ENCODE data around the gene AGBL5.
"Not testable (repeated sequence)": the region's sequence is repeated elsewhere in the genome, so short reads cannot be mapped to it uniquely, and the experiment has no call there.

AGBL5 gene

DNA sequence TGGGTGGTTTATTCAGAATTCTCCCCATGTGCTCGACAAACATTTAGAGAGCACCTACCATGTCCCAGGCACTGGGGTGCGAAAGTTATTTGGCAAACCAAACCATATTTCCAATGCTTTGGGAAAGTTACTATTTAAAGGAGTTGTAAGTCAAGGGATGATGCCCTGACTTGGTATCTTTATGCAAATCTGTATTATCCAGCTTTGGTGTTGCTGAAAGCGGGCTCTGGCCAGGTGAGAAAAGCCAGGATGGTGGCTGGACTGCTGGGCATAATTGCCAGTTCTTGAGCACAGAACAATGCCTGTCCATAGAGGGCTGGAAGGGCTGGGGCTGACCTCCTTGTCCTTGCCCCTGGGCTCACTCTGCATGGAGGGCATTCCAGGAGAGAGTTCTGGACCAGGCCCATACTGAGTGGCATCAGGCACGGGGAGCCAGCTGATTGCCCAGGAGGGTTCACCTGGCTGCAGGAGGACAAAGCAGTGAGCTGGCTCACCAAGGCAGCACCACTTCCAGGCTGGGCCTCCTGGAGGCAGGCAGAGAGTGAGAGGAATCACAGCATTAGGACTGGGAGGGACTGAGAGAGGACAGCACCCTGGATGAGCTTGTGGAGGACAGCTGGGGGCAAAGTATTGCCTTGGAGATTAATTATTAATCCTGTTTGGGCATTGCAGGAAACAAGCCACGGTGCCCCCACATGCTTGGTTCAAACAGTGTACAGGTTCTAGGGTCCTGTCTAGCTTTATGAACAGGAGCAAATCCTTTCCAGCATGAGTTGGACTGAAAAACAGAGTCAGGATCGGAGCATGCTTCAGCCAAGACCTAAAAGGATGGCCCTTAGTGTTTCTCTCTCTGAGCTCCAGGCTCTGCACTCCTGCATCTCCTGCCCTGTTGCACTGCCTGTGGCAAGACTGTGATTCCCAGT, 42.2 kb downstream of the AGBL5 start:
- no peak for DNase-seq

DNA sequence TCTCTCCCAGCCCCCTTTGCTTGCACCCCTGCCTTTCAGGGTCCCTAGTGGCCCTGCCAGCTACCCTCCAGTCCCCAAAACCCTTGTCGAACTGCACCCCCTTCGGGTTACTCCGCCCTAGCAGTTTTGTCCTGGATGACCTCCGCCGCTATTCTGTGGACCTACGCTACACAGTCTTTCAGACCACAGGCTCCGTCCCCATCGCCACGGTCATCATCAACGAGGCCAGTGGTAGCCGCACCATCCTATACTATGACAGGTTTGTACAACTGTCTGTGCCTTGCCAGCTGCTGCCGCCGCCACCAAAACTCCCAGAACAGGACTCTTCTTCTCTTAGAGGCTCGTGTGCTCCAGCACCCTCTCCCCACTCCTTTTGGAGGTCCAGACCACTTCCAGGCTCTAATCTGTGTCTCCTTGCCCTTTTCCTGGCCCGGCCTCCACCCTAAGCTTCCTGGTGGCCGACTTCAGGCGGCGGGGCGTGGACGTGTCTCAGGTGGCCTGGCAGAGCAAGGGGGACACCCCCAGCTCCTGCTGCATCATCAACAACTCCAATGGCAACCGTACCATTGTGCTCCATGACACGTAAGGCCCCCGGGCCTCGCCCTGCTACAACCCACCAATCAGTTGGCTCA, 43.0 kb downstream of the AGBL5 start:
- no peak for DNase-seq

DNA sequence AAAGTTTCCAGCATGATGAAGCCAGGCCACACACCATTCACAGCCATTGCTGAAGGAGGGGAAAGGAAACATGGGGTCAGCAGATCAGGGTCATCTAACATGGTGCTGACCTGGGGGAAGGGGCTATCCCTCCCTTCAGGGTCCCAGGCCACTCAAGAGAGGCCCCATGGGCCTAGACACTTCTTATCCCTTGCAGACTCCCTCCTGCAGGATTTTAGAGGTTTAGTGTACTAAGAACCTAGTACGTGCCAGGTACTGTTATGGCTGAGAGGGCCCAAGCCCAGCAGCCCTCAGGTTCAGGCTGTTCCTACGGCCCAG, 43.9 kb downstream of the AGBL5 start:
- no peak for DNase-seq

DNA sequence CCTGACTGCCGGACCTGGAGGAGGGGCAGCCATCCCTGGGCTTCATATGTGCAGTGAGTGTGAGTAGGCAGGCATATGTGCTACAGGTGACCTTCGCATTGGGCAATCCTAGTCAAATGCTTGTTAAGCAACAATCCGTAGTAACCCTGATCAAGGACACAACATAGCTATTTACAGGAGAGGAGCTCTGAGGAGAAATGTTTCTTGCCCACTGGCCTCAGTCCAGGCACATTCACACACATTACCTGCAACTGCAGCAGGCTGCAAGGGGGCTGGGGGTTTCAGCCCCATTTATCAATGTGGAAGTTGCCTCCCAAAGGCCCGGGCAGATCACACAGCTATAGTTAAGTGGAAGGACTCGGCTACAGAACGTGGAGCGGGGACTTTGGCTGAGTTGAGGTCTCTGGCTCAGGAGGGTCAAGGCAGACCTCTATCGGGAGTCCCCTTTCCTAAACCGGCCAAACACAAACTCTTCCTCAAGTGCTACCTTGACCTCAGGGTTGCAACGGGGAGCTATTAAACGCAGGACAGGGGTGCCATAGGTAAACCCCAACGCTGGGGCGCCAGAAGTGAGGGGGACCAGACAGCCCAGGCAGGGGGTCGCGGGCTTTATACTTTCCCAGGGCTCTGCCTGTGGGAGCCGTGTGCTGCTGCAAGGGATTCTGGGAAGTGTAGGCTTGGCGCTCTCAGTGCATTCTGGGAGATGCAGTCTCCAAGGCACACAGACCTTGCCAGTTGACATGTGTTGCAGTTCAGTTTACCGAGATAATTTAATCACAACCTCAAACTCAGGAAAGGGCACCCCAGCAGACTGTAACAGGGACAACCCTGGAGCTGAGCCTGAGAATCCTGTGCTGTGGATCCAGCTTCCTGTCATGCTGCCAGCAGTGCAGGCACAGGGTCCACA, 44.5 kb downstream of the AGBL5 start:
- peak; percentile 30 for DNase-seq

DNA sequence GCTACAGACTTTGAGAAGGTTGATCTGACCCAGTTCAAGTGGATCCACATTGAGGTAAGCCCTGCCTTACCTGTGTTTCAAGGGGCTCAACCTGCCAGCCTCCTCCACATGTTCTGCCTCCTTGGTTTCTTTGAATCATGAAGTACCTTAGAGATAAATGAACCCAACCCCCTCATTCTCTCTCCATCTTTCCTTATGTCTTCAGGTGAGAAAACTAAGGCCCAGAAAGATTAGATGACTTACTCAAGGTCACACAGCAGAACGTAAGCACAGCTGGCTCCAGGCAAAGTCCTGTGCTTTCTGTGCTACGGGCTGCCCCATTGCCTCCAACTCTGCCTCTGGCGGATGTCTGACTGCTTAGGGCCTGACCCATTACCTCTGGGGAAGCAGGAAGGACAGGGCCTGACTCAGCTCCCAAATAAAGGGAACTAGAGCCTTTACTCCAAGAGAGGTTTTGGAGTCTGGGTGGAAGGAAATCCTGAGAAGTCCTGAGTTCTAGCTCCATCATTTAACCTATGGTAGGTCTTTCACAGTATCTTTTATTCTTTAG, 45.4 kb downstream of the AGBL5 start:
- no peak for DNase-seq

DNA sequence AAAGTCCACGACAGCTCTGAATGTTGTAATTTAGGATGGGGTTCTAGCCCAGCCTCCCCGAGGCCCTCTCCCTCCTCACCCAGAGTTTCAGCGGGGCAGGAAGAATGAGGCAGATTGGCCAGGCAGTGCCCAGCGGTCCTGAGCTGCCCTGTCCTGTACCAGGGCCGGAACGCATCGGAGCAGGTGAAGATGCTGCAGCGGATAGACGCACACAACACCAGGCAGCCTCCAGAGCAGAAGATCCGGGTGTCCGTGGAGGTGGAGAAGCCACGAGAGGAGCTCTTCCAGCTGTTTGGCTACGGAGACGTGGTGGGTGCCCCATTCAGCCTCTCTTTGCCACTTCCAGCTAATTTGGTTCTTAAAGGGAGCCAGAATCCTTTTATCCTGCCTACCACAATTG, 45.9 kb downstream of the AGBL5 start:
- no peak for DNase-seq

DNA sequence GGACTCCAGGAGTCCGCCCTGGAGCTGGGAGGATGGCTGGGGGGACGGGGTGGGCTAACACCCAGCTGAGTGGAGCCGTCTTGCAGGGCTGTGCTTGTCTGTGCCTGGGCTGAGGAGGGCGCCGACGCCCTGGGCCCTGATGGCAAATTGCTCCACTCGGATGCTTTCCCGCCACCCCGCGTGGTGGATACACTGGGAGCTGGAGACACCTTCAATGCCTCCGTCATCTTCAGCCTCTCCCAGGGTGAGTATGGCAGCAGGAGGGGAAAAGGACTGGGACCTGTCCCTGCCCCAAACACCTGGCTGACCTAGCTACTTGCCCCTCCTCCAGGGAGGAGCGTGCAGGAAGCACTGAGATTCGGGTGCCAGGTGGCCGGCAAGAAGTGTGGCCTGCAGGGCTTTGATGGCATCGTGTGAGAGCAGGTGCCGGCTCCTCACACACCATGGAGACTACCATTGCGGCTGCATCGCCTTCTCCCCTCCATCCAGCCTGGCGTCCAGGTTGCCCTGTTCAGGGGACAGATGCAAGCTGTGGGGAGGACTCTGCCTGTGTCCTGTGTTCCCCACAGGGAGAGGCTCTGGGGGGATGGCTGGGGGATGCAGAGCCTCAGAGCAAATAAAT, 48.0 kb downstream of the AGBL5 start:
- DNase-seq: no peak

DNA sequence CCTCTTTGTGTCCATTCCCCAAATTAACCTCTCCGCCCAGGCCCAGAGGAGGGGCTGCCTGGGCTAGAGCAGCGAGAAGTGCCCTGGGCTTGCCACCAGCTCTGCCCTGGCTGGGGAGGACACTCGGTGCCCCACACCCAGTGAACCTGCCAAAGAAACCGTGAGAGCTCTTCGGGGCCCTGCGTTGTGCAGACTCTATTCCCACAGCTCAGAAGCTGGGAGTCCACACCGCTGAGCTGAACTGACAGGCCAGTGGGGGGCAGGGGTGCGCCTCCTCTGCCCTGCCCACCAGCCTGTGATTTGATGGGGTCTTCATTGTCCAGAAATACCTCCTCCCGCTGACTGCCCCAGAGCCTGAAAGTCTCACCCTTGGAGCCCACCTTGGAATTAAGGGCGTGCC, 48.6 kb downstream of the AGBL5 start:
- no peak for DNase-seq

DNA sequence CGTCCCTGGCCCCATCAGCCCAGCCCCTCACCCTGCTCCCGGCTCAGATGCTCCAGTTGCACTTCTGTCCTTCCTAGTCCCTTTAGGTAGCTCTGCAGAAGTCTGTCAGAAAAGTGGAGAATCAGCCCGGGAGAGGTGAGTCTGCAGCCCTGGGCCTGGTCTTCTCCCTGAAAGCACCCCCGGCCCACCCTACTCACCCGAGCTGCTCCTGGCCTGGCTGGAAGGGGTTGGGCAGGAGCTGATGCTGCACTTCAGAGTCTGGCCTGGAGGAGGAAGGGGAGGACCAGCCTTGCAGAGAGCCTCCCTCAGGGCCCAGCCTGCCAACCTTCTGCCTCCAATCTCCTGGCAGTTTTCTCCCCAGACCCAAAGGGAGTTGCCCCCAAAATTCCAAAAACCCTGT, 50.9 kb downstream of the AGBL5 start:
- no peak for DNase-seq

DNA sequence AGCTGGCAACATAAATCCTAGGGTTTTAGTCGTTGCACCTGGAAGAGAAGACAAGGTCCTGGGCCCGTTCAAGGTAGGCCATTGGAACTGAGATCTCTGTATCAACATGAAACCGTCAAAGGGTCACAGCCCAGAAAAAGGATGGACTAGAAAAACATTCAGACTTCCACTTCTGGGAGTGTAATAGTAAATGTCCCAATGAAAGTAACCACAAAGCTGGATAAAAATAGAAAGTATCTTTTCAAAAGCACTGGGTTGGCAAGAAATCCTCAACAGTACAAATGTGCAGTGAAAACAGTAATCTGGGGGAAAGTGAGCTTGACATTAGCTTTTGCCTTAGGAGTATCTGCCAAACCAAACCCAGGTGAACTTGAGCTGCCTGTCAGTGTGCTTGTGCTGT, 54.5 kb downstream of the AGBL5 start:
- no peak for DNase-seq

DNA sequence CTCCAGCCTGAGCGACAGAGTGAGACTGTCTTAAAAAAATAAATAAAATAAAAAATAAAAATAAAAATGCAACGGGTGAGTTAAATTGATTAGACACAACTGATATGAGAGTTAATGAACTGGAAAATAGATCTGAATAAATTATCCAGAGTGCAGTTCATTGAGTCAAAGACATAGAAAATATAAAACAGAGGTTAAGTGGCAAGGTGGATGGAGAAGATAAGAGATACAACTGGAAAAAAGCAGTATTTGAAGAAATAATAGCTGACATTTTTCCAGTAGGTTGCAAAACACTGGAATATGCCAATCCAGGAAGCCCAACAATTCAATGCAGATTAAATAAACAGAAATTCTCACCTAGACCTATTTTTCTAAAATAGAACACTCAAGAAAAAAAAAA, 56.8 kb downstream of the AGBL5 start:
- no peak for DNase-seq

DNA sequence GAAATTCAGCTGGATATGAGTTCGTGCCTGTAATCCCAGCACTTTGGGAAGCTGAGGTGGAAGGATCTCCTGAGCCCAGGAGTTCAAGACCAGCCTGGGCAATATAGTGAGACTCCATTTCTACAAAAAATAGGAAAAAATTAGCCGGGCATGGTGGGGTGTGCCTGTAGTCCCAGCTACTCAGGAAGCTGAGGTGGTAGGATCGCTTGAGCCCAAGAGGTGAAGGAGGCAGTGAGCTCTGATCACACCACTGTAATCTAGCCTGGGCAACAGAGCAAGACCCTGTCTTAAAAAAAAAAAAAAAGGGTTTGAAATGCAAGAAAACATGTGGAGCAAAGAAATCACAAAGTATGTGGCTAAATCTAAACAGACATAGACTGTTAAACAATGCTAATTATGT, 57.6 kb downstream of the AGBL5 start:
- DNase-seq: no peak

DNA sequence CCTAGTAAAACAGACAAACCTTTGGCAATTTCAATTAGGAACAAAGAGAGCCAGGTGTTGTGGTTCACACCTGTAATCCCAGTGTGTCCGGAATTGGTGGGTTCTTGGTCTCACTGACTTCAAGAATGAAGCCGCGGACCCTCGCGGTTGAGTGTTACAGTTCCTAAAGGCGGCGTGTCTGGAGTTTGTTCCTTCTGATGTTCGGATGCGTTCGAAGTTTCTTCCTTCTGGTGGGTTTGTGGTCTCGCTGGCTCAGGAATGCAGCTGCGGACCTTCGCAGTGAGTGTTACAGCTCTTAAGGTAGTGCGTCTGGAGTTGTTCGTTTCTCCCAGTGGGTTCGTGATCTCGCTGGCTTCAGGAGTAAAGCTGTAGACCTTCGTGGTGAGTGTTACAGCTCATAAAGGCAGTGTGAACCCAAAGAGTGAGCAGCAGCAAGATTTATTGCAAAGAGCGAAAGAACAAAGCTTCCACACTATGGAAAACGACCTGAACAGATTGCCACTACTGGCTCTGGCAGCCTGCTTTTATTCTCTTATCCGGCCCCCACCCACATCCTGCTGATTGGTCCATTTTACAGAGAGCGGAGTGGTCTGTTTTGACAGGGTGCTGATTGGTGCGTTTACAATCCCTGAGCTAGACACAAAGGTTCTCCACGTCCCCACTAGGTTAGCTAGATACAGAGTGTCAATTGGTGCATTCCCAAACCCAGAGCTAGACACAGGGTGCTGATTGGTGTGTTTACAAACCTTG, 59.3 kb downstream of the AGBL5 start:
- DNase-seq: not testable (repeated sequence)

DNA sequence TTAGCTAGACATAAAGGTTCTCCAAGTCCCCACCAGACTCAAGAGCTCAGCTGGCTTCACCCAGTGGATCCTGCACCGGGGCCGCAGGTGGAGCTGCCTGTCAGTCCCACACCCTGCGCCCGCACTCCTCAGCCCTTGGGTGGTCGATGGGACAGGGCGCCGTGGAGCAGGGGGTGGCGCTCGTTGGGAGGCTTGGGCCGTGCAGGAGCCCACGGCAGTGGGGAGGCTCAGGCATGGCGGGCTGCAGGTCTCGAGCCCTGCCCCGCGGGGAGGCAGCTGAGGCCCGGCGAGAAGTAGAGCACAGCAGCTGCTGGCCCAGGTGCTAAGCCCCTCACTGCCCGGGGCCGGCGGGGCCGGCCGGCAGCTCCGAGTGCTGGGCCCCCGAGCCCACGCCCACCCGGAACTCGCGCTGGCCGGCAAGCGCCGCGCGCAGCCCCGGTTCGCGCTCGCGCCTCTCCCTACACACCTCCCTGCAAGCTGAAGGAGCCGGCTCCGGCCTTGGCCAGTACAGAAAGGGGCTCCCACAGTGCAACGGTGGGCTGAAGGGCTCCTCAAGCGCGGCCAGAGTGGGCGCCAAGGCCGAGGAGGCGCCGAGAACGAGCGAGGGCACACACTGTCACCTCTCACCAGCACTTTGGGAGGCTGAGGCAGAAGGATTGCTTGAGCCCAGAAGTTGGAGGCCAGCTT, 60.1 kb downstream of the AGBL5 start:
- DNase-seq: not testable (repeated sequence)

DNA sequence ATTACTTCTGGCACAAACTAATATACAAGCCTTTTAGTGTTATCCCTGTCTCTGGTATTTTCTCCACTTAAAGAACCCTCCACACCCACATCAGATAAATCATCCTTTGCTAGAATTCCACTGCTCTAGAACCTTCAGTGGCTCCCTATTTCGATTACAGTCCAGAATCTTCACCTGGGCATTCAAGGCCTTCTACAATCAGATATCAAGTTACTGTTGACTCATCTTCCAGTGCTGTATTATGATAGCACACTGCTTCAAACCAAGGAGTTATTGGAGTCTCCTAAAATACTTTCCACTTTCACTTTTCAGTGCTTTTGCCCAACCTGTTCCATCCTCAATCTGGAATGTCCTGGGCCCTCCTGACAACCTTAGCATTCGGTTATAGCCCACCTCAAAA, 64.1 kb downstream of the AGBL5 start:
- no peak for DNase-seq

DNA sequence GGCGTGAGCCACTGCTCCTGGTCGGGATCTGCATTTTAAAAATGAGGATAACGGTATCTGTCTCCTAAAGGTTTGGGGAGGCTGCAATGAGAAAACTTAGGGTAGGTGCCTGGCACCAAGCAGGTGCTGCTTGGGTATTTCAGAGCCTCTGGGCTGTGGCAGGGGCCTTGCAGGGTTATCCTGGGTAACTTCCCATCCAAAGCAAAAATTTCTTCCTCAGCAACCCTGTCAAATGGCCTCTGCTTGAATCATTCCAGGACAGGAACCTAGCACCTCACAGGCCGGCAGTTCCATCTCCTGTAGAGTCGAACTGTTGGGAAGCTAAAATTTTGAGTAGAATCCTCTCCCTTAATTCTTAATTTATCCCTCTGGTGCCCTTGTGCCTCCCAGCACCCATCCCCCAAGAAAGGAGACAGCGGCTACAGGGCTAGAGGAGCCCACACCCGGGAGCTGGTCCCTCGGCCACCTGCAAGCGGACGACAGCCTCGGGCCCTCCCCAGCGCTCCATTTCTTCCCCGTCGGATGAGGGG, 66.6 kb downstream of the AGBL5 start:
- DNase-seq: no peak

DNA sequence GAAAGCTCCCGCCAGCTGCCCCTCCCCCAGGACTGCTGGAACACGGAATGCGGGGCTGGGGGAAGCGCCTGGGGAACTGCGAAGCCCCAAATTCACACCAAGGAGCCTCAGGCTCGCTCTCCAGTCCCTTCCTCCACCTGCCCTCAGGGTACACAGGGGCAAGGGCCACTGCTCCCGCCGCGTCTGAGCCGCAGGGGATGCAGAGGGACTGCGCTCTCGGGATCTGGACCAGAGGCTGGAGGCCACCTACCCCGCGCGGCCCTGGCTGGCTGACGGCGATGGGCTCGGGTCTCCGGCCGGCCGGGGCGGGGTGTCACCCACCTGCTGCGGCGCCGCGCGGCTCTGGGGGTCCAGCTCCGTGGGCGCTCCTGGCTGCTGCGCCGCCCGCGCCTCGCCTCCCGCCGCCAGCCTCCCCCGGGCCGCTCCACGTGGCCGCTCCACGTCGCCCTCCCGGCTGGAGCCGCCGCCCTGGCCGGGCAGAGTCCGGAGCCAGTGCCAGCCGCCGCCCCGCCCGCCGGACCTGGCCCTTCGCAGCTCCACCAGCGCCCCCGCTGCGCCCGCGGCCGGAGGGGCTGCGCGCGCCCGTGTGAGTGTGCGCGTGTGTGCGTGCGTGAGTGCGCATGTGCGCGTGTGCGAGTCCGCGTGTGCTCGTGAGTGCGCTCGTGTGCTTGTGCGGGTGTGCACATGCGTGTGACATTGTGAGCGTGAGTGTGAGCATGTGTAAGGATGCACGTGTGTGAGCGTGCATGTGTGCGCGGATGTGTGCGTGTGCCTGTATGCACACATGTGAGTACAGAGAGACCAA, 67.3 kb downstream of the AGBL5 start, which contains the start of gene CGREF1:
TSS of gene CGREF1 (minus strand) at position 604 of the 805 bp plus-strand sequence. CDS start 14,762 bp downstream, outside the sequence.
- no peak for DNase-seq

DNA sequence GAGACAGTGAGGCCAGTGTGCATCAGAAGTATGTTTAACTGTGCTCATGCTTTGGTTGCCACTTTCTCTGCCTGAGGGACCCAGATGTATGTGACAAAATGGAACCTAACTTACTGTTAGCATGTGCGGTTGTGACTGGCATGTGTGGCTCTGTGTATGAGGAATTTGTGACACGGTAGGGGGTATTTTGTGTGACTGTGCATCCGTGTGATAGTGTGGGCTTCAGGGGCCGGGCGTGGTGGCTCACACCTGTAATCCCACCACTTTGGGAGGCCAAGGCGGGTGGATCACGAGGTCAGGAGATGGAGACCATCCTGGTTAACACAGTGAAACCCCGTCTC, 67.8 kb downstream of the AGBL5 start:
- DNase-seq: not testable (repeated sequence)

Data from activated CD4-positive, alpha-beta T cell treated with anti-CD3 and anti-CD28 coated beads, Interleukin-2, amount 50 U/mL, for 1 hour (primary cell).